Astrocyte of the hippocampus (primary cell): ENCODE results near the gene ACTN1.
"Not testable (repeated sequence)": the region's sequence is repeated elsewhere in the genome, so short reads cannot be mapped to it uniquely, and the experiment has no call there.

Source experiments
- DNase-seq: peaks from one replicate; pipeline ENCODE4 v3.0.0; 2011; ENCODE audit warnings: low read depth, low spot score

ACTN1 gene

DNA sequence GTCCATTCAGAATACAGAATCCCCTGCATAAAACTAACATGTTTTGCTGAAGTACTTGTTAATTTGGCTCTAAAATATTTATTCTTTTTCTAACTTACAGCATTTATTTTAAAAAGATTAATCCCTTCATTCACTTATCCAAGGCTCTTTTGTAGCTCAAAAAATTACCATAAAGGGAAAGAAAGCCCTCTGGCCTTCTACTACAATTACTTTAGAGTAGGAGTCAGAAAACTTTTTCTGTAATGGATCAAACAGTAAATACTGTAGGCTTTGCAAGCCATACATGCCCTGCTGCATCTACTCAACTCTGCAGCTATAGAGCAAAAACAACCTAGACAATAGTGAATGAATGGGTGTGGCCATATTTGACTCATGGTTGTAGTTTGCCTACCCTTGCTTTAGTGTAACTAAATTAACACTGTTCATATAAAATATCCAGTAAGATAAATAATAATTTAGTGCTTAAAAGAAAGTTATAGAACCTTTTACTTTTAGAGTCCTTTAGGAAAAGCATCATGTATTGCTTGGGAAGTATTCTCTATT, 112.0 kb downstream of the ACTN1 start:
- no peak for DNase-seq

- DNase-seq, result no peak
These were observed 113.6 kb downstream of the ACTN1 start for GRCh38 chr14:68865542-68865941.

DNA sequence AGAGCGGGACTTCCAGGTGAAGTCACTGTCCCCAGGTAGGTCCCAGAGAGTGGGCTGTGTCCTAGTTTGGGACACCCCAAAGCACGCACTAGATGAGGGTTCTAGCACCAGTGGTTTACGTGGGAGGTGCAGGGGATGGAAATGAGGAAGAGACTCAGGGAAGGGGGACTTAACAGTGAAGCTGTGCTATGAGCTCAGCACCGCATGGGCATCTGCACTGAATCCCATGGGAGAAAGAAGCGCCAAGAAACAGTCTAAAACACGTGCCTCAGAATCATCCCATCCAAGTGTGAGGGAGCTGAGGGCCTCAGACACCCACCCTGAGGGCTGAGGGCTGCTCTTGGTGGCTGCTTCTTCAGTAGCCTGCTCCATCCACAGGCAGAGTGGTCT, 114.7 kb downstream of the ACTN1 start:
- no peak for DNase-seq

GRCh38 chr14:68863610-68864360, 115.3 kb downstream of the ACTN1 start:
- DNase-seq, result no peak

DNA sequence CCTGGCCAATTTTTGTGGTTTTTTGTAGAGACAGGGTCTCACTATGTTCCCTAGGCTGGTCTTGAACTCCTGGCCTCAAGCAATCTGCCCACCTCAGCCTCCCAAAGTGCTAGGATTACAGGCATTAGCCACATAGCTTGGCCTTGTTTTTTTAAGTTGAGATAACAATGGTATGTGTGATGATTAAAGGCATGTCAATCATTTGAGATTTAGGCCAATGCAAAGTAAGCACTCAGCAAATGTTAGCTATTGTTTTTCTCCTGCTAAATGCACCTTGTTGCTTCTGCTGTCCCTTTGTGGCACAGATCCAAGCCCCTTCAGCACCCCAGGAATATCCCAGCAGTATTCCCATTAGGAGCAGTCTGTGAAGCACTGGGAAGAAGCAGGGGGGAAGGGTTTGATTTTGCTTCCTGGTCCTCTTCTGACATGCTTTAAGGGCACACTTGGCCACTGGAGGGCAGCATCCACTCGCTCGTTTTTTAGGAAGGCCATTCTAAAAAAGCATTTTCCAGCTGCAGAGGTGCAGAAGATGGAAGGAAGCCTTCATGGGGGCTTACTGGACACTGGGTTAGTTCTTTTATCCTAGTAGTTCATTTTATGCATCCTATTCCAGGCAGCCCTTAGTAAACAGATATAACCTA, 116.0 kb downstream of the ACTN1 start:
- DNase-seq, result peak; percentile 83

GRCh38 chr14:68860771-68861170, 118.3 kb downstream of the ACTN1 start:
- DNase-seq, result no peak

- no peak for DNase-seq
These were observed 121.5 kb downstream of the ACTN1 start for GRCh38 chr14:68857516-68858070.

DNA sequence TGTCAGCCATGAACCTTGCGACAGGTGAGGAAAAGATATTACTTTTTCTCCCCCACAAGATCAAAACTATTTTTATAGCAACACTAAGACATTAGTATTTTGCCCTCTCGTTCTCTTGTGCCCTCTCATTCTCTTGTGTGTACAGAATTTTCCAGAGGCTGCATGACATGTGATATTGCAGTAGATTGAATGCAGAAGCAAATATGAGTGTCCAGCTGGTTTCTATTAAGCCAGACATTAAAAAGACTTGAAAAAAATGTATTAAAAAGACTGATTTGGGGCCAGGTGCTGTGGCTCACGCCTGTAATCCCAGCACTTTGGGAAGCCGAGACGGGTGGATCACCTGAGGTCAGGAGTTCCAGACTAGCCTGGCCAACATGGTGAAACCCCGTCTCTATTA, 122.5 kb downstream of the ACTN1 start:
- no peak for DNase-seq

DNA sequence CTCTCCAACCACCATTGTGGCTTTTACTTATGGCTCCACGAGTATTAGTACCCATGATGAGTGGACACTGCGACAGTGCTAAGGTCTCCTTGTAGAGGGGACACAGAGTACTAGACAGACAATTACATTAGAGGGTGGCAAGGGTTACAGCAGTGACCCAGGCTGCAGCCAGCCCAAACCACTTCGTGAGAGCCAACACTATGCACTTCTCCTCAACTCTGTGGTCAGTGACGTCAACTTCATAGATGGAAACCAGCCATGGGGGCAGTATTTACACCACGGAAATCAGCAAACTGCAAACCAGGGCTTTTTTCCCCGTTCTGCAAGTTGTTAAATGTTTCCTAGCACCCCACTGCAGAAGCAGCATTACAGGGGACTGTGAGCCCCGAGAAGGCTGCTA, 124.7 kb downstream of the ACTN1 start:
- DNase-seq, result no peak

- no peak for DNase-seq
These were observed 125.4 kb downstream of the ACTN1 start for GRCh38 chr14:68853749-68854148.

- DNase-seq, result not testable (repeated sequence)
These were observed 126.6 kb downstream of the ACTN1 start for GRCh38 chr14:68852493-68852892.

GRCh38 chr14:68851078-68851477, 128.0 kb downstream of the ACTN1 start:
- no peak for DNase-seq

DNA sequence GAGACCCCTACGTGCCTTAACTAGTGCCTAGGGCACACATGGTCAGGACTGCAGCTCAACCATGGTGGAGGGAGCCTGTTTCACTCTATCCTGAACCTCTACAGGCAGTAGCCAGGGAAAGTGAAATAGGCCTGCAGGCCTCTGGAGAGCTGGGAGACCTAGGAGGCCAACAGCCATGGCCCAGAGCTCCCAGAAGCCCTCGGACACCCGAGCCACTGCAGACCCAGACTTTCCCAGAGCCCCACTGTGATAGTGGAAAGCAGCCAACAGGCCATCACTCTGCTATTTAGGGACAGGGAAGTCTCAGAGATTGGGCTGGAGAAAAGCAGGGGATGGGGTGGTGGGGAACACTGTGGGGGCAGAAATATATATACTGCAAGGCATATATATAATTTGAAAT, 129.7 kb downstream of the ACTN1 start:
- no peak for DNase-seq

DNA sequence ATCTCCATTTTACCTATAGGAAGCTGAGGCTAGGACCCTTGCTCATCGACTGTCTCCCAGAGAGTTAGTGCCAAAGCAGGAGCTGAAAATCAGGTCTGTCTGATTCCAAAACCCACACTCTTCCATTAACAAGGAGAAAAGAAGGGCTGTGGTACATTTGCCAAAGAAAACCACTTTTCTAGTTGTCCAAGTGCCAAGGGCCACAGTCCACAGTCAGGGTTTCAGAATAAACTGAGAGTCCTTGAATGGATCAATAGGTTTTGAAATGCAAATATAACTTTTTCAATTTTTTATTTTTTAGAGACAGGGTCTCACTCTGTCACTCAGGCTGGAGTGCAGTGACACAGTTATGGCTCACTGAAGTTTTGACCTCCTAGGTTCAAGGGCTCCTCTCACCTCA, 130.8 kb downstream of the ACTN1 start:
- no peak for DNase-seq

DNA sequence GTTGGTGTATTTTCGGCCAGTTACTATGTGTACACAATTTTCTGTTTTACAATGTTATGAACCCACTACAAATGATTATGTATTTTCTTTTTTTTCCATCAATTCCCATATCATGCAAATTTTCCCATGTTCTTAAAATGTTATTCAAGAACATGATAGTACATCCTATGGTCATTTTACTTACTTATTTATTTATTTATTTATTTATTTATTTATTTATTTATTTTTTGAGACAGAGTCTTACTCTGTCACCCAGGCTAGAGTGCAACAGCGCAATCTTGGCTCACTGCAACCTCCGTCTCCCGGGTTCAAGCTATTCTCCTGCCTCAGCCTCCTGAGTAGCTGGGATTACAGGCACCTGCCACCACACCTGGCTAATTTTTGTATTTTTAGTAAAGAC, 131.5 kb downstream of the ACTN1 start:
- DNase-seq, result not testable (repeated sequence)

- DNase-seq, result no peak
These were observed 132.6 kb downstream of the ACTN1 start for GRCh38 chr14:68846466-68846865.

DNA sequence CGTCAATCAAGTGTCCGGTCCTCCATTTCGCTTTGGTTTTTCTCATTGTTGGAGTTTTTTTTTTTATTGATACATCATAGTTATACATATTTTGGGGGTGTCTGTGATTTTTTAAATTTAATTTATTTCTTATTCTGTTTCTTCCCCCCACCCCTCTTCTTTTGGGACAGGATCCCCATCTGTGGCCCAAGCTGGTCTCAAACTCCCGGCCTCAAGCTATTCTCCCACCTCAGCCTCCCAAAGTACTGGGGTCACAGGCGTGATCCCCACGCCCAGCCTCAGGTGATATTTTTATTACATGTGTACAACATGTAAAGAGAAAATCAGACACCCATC, 134.9 kb downstream of the ACTN1 start:
- no peak for DNase-seq

GRCh38 chr14:68843471-68844209, 135.5 kb downstream of the ACTN1 start:
- DNase-seq, result peak; percentile 83

GRCh38 chr14:68842298-68842697, 136.8 kb downstream of the ACTN1 start:
- no peak for DNase-seq

DNA sequence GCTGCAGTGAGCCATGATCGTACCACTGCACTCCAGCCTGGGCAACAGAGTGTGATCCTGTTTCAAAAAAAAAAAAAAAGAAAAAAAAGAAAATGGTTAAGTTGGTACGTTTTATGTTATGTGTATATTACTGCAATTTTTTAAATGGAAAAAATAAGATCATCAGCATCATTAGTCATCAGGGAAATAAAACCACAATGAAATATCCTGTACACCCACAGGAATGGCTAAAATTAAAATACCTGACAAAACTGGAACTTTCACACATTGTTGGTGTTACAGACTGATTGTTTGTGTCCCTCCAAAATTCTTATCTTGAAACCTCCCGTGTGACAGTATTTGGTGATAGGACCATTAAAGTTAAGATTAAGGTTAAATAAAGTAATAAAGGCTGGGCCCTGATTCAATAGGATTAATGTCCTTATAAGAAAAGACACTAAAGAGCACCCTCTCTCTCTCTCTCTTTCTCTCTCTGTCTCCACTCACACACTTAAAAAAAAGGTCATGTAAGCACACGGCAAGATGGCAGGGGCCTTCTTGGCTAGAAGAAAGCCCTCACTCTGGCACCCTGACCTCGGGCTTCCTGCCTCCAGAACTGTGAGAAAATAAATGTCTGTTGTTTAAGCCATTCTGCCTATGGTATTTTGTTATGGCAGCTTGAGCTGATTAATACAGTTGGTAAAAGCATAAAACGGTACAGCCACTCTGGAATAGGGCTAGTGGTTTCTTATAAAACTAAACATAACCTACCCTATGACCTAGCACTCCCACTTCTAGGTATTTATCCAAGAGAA, 137.9 kb downstream of the ACTN1 start:
- DNase-seq, result no peak

- DNase-seq, result no peak
These were observed 138.6 kb downstream of the ACTN1 start for GRCh38 chr14:68840454-68840853.
